NB4 (cell line): ENCODE measurements around the gene CCDC15.
"Not testable (repeated sequence)": the region's sequence is repeated elsewhere in the genome, so short reads cannot be mapped to it uniquely, and the experiment has no call there.

Experiments
- DNase-seq: peaks from one replicate; pipeline ENCODE4 v3.0.0; 2010; ENCODE audit warnings: low read depth
- H3K4me3 ChIP-seq: one replicate; pipeline ENCODE4 v1.5.1; 2011; ENCODE audit warnings: mild to moderate bottlenecking, low read depth, low read length, moderate library complexity
- CTCF ChIP-seq: IDR thresholded peaks from one replicate; pipeline ENCODE4 v1.5.1; 2012; ENCODE audit warnings: low read depth, low read length
- MAX ChIP-seq: IDR thresholded peaks from 2 replicates; pipeline ENCODE4 v1.6.1; 2011; ENCODE audit warnings: low read depth, low read length
- MYC ChIP-seq: IDR thresholded peaks from 2 replicates; pipeline ENCODE4 v1.6.1; 2011; ENCODE audit warnings: low read depth, low read length
- POLR2A ChIP-seq: IDR thresholded peaks from 2 replicates; pipeline ENCODE4 v1.6.1; 2011; ENCODE audit warnings: mild to moderate bottlenecking; ENCODE audit not compliant: insufficient read length; ENCODE audit errors: extremely low read depth

The CCDC15 gene

GRCh38 chr11:125022551-125022950 lies 68.5 kb downstream of the CCDC15 start:
- DNase-seq: no peak
- H3K4me3 ChIP-seq: no peak overlapping the region
- TF ChIP-seq MAX: no peak
- TF ChIP-seq CTCF: no peak
- no peak for TF ChIP-seq MYC
- TF ChIP-seq POLR2A: no peak

- TF ChIP-seq MAX (no peak), POLR2A (no peak), CTCF (no peak), MYC (no peak)
- H3K4me3 ChIP-seq: no peak overlapping the region
- no peak for DNase-seq
Observed at GRCh38 chr11:125025968-125026367, 72.0 kb downstream of the CCDC15 start.

GRCh38 chr11:125029431-125029830 lies 75.4 kb downstream of the CCDC15 start:
- DNase-seq, H3K4me3 ChIP-seq: not testable (repeated sequence)

GRCh38 chr11:125036933-125037332 lies 82.9 kb downstream of the CCDC15 start:
- TF ChIP-seq CTCF (no peak), MAX (no peak), MYC (no peak), POLR2A (no peak)
- no peak overlapping the region for H3K4me3 ChIP-seq
- DNase-seq: peak; percentile 6

- no peak for DNase-seq
- TF ChIP-seq CTCF: no peak
- no peak for TF ChIP-seq POLR2A
- no peak for TF ChIP-seq MAX
- TF ChIP-seq MYC: no peak
- no peak overlapping the region for H3K4me3 ChIP-seq
Observed at GRCh38 chr11:125049164-125049792, 95.3 kb downstream of the CCDC15 start.

- TF ChIP-seq MAX: no peak
- no peak for TF ChIP-seq MYC
- no peak for TF ChIP-seq CTCF
- no peak for TF ChIP-seq POLR2A
- DNase-seq: no peak
- H3K4me3 ChIP-seq: no peak overlapping the region
Observed at GRCh38 chr11:125052047-125052446, 98.0 kb downstream of the CCDC15 start.
